ENCODE results near the gene DNAJB4.

- TF ChIP-seq EZH2 (IDR thresholded peaks at IDR 0.05; ENCODE audit: borderline replicate concordance, low read length) (no peak), CTCF (IDR thresholded peaks at IDR 0.05; ENCODE audit: low read length) (no peak)
Measured at GRCh38 chr1:78011050-78011449, 6.3 kb downstream of the DNAJB4 start.
